HCT116 (cell line): ENCODE results near the gene PRICKLE1. TPM values are rescaled to one million over a fixed set of nuclear protein-coding genes. Genes with fewer than 3 reads are reported as not detected.
"Not testable (repeated sequence)": the region's sequence is repeated elsewhere in the genome, so short reads cannot be mapped to it uniquely, and the experiment has no call there.

Experiments used
- ATAC-seq: fragments of 200-7000 bp; cut with Tn5 transposase; 2 replicates; pipeline ENCODE4 v1.9.1; 2020; ENCODE audit warnings: mild to moderate bottlenecking, moderate library complexity
- BruUV-seq: library from RNA; stranded (reverse); fragments of 400-500 nt; replicated peaks from 2 replicates; lab custom pipeline; 2021; lab: Mats Ljungman, UMichigan
- CTCF ChIA-PET: fragments of 300-600 bp; sonication (Branson Sonifier 250); formaldehyde crosslinking; loops from one replicate; lab custom pipeline; 2021; ENCODE audit warnings: antibody characterized with exemption; lab: Charles Lee
- POLR2A ChIA-PET: fragments of 300-600, 350-600 bp; sonication (Branson Sonifier 250); formaldehyde crosslinking; loops from one replicate; lab custom pipeline; 2021; ENCODE audit warnings: antibody characterized with exemption; lab: Charles Lee
- RAD21 ChIA-PET, 2 experiments: fragments of 300-600 bp; sonication (Branson Sonifier 250); formaldehyde crosslinking; loops; one replicate each; lab custom pipeline; 2023; ENCODE audit warnings: low total read pairs in 2 of 2; ENCODE audit not compliant: uncharacterized antibody in 2 of 2, unreplicated experiment in 2 of 2, low non-redundant PET in 1 of 2; lab: Charles Lee
- DNase-seq: peaks from one replicate; pipeline ENCODE4 v3.0.0-alpha.2; 2010; ENCODE audit warnings: low read depth, low spot score
- H2AFZ ChIP-seq: fragments of 200-600 bp; shearing (Covaris generic), sonication (generic); 2 replicates; pipeline ENCODE4 v1.6.1; 2017; ENCODE audit warnings: low read depth, mixed run types, mixed read lengths, antibody characterized with exemption, low read length; ENCODE audit not compliant: poor library complexity, severe bottlenecking
- H3K27ac ChIP-seq: 2 replicates; pipeline ENCODE4 v1.5.1; 2012; ENCODE audit warnings: low read depth, low read length
- H3K27me3 ChIP-seq: fragments of 200-600 bp; sonication (generic); 2 replicates; pipeline ENCODE4 v1.6.1; 2016; ENCODE audit warnings: mixed run types, low read length, mixed read lengths; ENCODE audit not compliant: insufficient read depth
- H3K36me3 ChIP-seq, 2 experiments: fragments of 200-500 bp in 1 of 2; fragments of 200-600 bp in 1 of 2; sonication (Bioruptor generic) in 1 of 2; sonication (generic) in 1 of 2; 2 replicates each; pipeline versions ENCODE4 v1.5.1 to v1.6.1; 2014 to 2016; ENCODE audit warnings: low read length in 2 of 2, inconsistent platforms in 1 of 2, mixed read lengths in 1 of 2, mixed run types in 1 of 2; ENCODE audit not compliant: insufficient read depth in 2 of 2, control insufficient read depth in 1 of 2
- H3K4me1 ChIP-seq, 2 experiments: fragments of 200-600 bp in 1 of 2; sonication (generic) in 1 of 2; 2 replicates each; pipeline versions ENCODE4 v1.5.1 to v1.6.1; 2012 to 2017; ENCODE audit warnings: low read length in 2 of 2, inconsistent platforms in 1 of 2, mild to moderate bottlenecking in 1 of 2, mixed read lengths in 1 of 2, mixed run types in 1 of 2, moderate library complexity in 1 of 2; ENCODE audit not compliant: insufficient read depth in 2 of 2, control insufficient read depth in 1 of 2
- H3K4me2 ChIP-seq: fragments of 200-600 bp; sonication (generic); 2 replicates; pipeline ENCODE4 v1.6.1; 2017; ENCODE audit warnings: mixed run types, low read length, mixed read lengths
- H3K4me3 ChIP-seq, 2 experiments: fragments of 200-600 bp in 1 of 2; sonication (generic) in 1 of 2; replicated peaks in 1 of 2; 2 replicates each; pipeline ENCODE4 v1.5.1; 2011 to 2016; ENCODE audit warnings: low read length in 2 of 2, control low read depth in 1 of 2, low read depth in 1 of 2, mild to moderate bottlenecking in 1 of 2, mixed read lengths in 1 of 2, mixed run types in 1 of 2
- H3K79me2 ChIP-seq: fragments of 200-600 bp; sonication (generic); 2 replicates; pipeline ENCODE4 v1.6.1; 2017; ENCODE audit warnings: mild to moderate bottlenecking, mixed run types, low read length, moderate library complexity, mixed read lengths; ENCODE audit not compliant: insufficient read depth
- H3K9ac ChIP-seq: fragments of 200-600 bp; sonication (generic); 2 replicates; pipeline ENCODE4 v1.6.1; 2016; ENCODE audit warnings: low read length, mixed read lengths
- H3K9me2 ChIP-seq: fragments of 200-600 bp; sonication (generic), shearing (Covaris generic); 2 replicates; pipeline ENCODE4 v1.6.1; 2017; ENCODE audit warnings: mixed run types, mild to moderate bottlenecking, moderate library complexity; ENCODE audit not compliant: insufficient read depth
- H3K9me3 ChIP-seq, 2 experiments: fragments of 200-500 bp in 1 of 2; fragments of 200-600 bp in 1 of 2; sonication (Bioruptor generic) in 1 of 2; sonication (generic) in 1 of 2; 2 replicates each; pipeline ENCODE4 v1.6.1; 2014 to 2017; ENCODE audit warnings: low read length in 2 of 2, mixed read lengths in 2 of 2, inconsistent platforms in 1 of 2, low read depth in 1 of 2, mild to moderate bottlenecking in 1 of 2, mixed run types in 1 of 2, moderate library complexity in 1 of 2; ENCODE audit not compliant: control insufficient read depth in 1 of 2, insufficient read depth in 1 of 2
- H4K20me1 ChIP-seq: fragments of 200-600 bp; sonication (generic), shearing (Covaris generic); 2 replicates; pipeline ENCODE4 v1.6.1; 2017; ENCODE audit warnings: mixed run types, mild to moderate bottlenecking, moderate library complexity; ENCODE audit not compliant: insufficient read depth
- ELF1 ChIP-seq: IDR thresholded peaks from 2 replicates; pipeline ENCODE4 v1.6.1; 2012; ENCODE audit warnings: low read depth, borderline replicate concordance
- SP1 ChIP-seq: IDR thresholded peaks from 2 replicates; pipeline ENCODE4 v1.6.1; 2012; ENCODE audit warnings: low read depth
- TCF7L2 ChIP-seq: IDR thresholded peaks from 2 replicates; pipeline ENCODE4 v1.7.0; 2011; ENCODE audit warnings: borderline replicate concordance, inconsistent platforms; ENCODE audit not compliant: insufficient read depth, insufficient read length; ENCODE audit errors: extremely low read depth
- ZNF274 ChIP-seq: fragments of 200-500 bp; sonication (Bioruptor generic); IDR thresholded peaks from 2 replicates; pipeline ENCODE4 v1.6.1; 2014; ENCODE audit warnings: mild to moderate bottlenecking, low read depth, low read length, inconsistent platforms
- intact Hi-C: fragments of 100-400 bp; cut with micrococcal nuclease; formaldehyde crosslinking; loops from 2 replicates; pipeline ENCODE4 v1.10.0; 2022
- total RNA-seq: library from RNA; stranded (reverse); gene quantifications from one replicate; pipeline ENCODE4 v1.2.1, GENCODE V29; 2021; ENCODE audit not compliant: unreplicated experiment
- TF ChIP-seq, protein P1 (sequence below): IDR thresholded peaks from 2 replicates; pipeline ENCODE4 v1.6.1; 2012
- TF ChIP-seq, protein P2 (sequence below), 3 experiments: fragments of 200-600 bp in 1 of 3; sonication (generic) in 1 of 3; IDR thresholded peaks in 2 of 3; conservative IDR thresholded peaks in 1 of 3; 2 replicates each; pipeline ENCODE4 v1.5.1; 2012 to 2017; ENCODE audit warnings: low read depth in 2 of 3, low read length in 2 of 3, antibody characterized with exemption in 1 of 3, borderline replicate concordance in 1 of 3, control low read depth in 1 of 3, mild to moderate bottlenecking in 1 of 3, mixed read lengths in 1 of 3, mixed run types in 1 of 3, moderate library complexity in 1 of 3; ENCODE audit not compliant: insufficient read depth in 1 of 3

Gene PRICKLE1
- total RNA-seq, 1 experiment from 2014 or later = 1.3 TPM

DNA sequence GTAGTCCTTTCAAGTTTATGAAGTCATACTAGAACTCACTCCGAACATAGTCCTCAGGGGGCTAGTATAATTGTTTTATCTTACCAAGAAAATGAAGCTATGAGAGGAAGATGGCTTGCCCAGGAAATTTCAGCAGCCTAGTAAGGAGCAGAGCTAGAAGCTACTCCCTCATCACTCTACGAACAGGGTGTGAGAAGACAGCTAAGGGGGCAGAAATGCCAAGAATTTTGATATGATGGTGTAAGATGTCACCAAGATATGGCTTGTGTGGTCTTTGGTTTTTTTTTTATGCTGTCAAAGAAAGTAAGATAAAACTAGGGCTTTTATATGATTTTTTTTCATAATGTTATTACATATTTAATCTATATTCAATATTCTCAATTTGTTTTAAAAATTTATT is 47.6 kb downstream of the PRICKLE1 start (continued):
- TF ChIP-seq, protein P1, sequence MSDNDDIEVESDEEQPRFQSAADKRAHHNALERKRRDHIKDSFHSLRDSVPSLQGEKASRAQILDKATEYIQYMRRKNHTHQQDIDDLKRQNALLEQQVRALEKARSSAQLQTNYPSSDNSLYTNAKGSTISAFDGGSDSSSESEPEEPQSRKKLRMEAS = no peak
- TF ChIP-seq, all 23 proteins: peak for 0

- H3K4me3 ChIP-seq, H3K4me1 ChIP-seq, intact Hi-C loops, POLR2A ChIA-PET, H3K9ac ChIP-seq, H3K9me2 ChIP-seq, DNase-seq, BruUV-seq, H3K27ac ChIP-seq, ATAC-seq, H3K4me2 ChIP-seq, H3K79me2 ChIP-seq, H3K27me3 ChIP-seq, H2AFZ ChIP-seq, H4K20me1 ChIP-seq, RAD21 ChIA-PET, H3K9me3 ChIP-seq, H3K36me3 ChIP-seq: not testable (repeated sequence)
- CTCF ChIA-PET = interaction anchor here (1.1 kb wide), 1 partner anchor 28 kb away, joined by 4 read pairs; no protein-coding TSS in a partner anchor
Measured at GRCh38 chr12:42541308-42541707, 48.2 kb downstream of the PRICKLE1 start.

DNA sequence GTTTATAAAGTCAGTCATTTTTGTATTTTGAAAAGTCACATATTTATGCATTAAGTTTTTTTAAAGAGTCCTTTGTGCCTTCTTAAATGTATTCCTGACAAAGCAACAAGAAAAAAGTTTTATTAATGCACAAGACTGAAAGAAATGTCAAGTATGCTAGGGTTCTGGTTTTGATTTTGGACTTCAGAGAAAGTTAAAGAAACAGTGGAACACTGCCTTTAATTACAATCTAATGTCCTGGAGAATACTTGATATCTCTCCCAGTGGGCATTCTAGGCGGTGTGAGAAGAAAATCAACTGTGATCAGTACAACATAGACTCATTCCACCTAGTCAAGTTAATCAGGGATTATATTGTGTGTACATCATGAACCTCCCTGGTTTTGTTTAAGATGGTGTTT is 49.9 kb downstream of the PRICKLE1 start:
- Histone ChIP-seq H2AFZ (no peak overlapping the region), H3K27me3 (no peaks in the 10 kb centered on the region), H3K4me2 (no peak overlapping the region), H3K9ac (no peak overlapping the region), H3K4me1 (no peaks in the 10 kb centered on the region), H3K27ac (no peak overlapping the region), H4K20me1 (no peaks in the 10 kb centered on the region), H3K9me2 (no peaks in the 10 kb centered on the region), H3K9me3 (no peaks in the 10 kb centered on the region), H3K36me3 (no peaks in the 10 kb centered on the region), H3K79me2 (no peaks in the 10 kb centered on the region), H3K4me3 (no peak overlapping the region)
- ATAC-seq = no peak
- ChIA-PET RAD21 (no interaction called here), POLR2A (no interaction called here), CTCF (no interaction called here)
- TF ChIP-seq SP1 (no peak), ELF1 (no peak), ZNF274 (no peak), TCF7L2 (no peak)
- TF ChIP-seq, protein P1 = no peak
- TF ChIP-seq, protein P2, sequence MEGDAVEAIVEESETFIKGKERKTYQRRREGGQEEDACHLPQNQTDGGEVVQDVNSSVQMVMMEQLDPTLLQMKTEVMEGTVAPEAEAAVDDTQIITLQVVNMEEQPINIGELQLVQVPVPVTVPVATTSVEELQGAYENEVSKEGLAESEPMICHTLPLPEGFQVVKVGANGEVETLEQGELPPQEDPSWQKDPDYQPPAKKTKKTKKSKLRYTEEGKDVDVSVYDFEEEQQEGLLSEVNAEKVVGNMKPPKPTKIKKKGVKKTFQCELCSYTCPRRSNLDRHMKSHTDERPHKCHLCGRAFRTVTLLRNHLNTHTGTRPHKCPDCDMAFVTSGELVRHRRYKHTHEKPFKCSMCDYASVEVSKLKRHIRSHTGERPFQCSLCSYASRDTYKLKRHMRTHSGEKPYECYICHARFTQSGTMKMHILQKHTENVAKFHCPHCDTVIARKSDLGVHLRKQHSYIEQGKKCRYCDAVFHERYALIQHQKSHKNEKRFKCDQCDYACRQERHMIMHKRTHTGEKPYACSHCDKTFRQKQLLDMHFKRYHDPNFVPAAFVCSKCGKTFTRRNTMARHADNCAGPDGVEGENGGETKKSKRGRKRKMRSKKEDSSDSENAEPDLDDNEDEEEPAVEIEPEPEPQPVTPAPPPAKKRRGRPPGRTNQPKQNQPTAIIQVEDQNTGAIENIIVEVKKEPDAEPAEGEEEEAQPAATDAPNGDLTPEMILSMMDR (IDR thresholded peaks at IDR 0.05 in 2 of 3, conservative IDR thresholded peaks at IDR 0.05 in 1 of 3; ENCODE audit: borderline replicate concordance in 1 of 3, insufficient read depth in 1 of 3, low read depth in 2 of 3, low read length in 2 of 3) = no peak
- BruUV-seq = no TSS peak
- no peak for DNase-seq
- intact Hi-C loops = no loop called here
